HCT116 (cell line): Measurements from ENCODE around the gene CYREN. TPM values are rescaled to one million over a fixed set of nuclear protein-coding genes. Genes with fewer than 3 reads are reported as not detected.

Experiments used
- ATAC-seq: fragments of 200-7000 bp; cut with Tn5 transposase; 2 replicates; pipeline ENCODE4 v1.9.1; 2020; ENCODE audit warnings: mild to moderate bottlenecking, moderate library complexity
- BruUV-seq: library from RNA; stranded (reverse); fragments of 400-500 nt; replicated peaks from 2 replicates; lab custom pipeline; 2021; lab: Mats Ljungman, UMichigan
- CTCF ChIA-PET: fragments of 300-600 bp; sonication (Branson Sonifier 250); formaldehyde crosslinking; loops from one replicate; lab custom pipeline; 2021; ENCODE audit warnings: antibody characterized with exemption; lab: Charles Lee
- POLR2A ChIA-PET: fragments of 300-600, 350-600 bp; sonication (Branson Sonifier 250); formaldehyde crosslinking; loops from one replicate; lab custom pipeline; 2021; ENCODE audit warnings: antibody characterized with exemption; lab: Charles Lee
- RAD21 ChIA-PET, 2 experiments: fragments of 300-600 bp; sonication (Branson Sonifier 250); formaldehyde crosslinking; loops; one replicate each; lab custom pipeline; 2023; ENCODE audit warnings: low total read pairs in 2 of 2; ENCODE audit not compliant: uncharacterized antibody in 2 of 2, unreplicated experiment in 2 of 2, low non-redundant PET in 1 of 2; lab: Charles Lee
- DNase-seq: peaks from one replicate; pipeline ENCODE4 v3.0.0-alpha.2; 2010; ENCODE audit warnings: low read depth, low spot score
- H2AFZ ChIP-seq: fragments of 200-600 bp; shearing (Covaris generic), sonication (generic); 2 replicates; pipeline ENCODE4 v1.6.1; 2017; ENCODE audit warnings: low read depth, mixed run types, mixed read lengths, antibody characterized with exemption, low read length; ENCODE audit not compliant: poor library complexity, severe bottlenecking
- H3K27ac ChIP-seq: 2 replicates; pipeline ENCODE4 v1.5.1; 2012; ENCODE audit warnings: low read depth, low read length
- H3K27me3 ChIP-seq: fragments of 200-600 bp; sonication (generic); 2 replicates; pipeline ENCODE4 v1.6.1; 2016; ENCODE audit warnings: mixed run types, low read length, mixed read lengths; ENCODE audit not compliant: insufficient read depth
- H3K36me3 ChIP-seq, 2 experiments: fragments of 200-500 bp in 1 of 2; fragments of 200-600 bp in 1 of 2; sonication (Bioruptor generic) in 1 of 2; sonication (generic) in 1 of 2; 2 replicates each; pipeline versions ENCODE4 v1.5.1 to v1.6.1; 2014 to 2016; ENCODE audit warnings: low read length in 2 of 2, inconsistent platforms in 1 of 2, mixed read lengths in 1 of 2, mixed run types in 1 of 2; ENCODE audit not compliant: insufficient read depth in 2 of 2, control insufficient read depth in 1 of 2
- H3K4me1 ChIP-seq, 2 experiments: fragments of 200-600 bp in 1 of 2; sonication (generic) in 1 of 2; 2 replicates each; pipeline versions ENCODE4 v1.5.1 to v1.6.1; 2012 to 2017; ENCODE audit warnings: low read length in 2 of 2, inconsistent platforms in 1 of 2, mild to moderate bottlenecking in 1 of 2, mixed read lengths in 1 of 2, mixed run types in 1 of 2, moderate library complexity in 1 of 2; ENCODE audit not compliant: insufficient read depth in 2 of 2, control insufficient read depth in 1 of 2
- H3K4me2 ChIP-seq: fragments of 200-600 bp; sonication (generic); 2 replicates; pipeline ENCODE4 v1.6.1; 2017; ENCODE audit warnings: mixed run types, low read length, mixed read lengths
- H3K4me3 ChIP-seq, 2 experiments: fragments of 200-600 bp in 1 of 2; sonication (generic) in 1 of 2; replicated peaks in 1 of 2; 2 replicates each; pipeline ENCODE4 v1.5.1; 2011 to 2016; ENCODE audit warnings: low read length in 2 of 2, control low read depth in 1 of 2, low read depth in 1 of 2, mild to moderate bottlenecking in 1 of 2, mixed read lengths in 1 of 2, mixed run types in 1 of 2
- H3K79me2 ChIP-seq: fragments of 200-600 bp; sonication (generic); 2 replicates; pipeline ENCODE4 v1.6.1; 2017; ENCODE audit warnings: mild to moderate bottlenecking, mixed run types, low read length, moderate library complexity, mixed read lengths; ENCODE audit not compliant: insufficient read depth
- H3K9ac ChIP-seq: fragments of 200-600 bp; sonication (generic); 2 replicates; pipeline ENCODE4 v1.6.1; 2016; ENCODE audit warnings: low read length, mixed read lengths
- H3K9me2 ChIP-seq: fragments of 200-600 bp; sonication (generic), shearing (Covaris generic); 2 replicates; pipeline ENCODE4 v1.6.1; 2017; ENCODE audit warnings: mixed run types, mild to moderate bottlenecking, moderate library complexity; ENCODE audit not compliant: insufficient read depth
- H3K9me3 ChIP-seq, 2 experiments: fragments of 200-500 bp in 1 of 2; fragments of 200-600 bp in 1 of 2; sonication (Bioruptor generic) in 1 of 2; sonication (generic) in 1 of 2; 2 replicates each; pipeline ENCODE4 v1.6.1; 2014 to 2017; ENCODE audit warnings: low read length in 2 of 2, mixed read lengths in 2 of 2, inconsistent platforms in 1 of 2, low read depth in 1 of 2, mild to moderate bottlenecking in 1 of 2, mixed run types in 1 of 2, moderate library complexity in 1 of 2; ENCODE audit not compliant: control insufficient read depth in 1 of 2, insufficient read depth in 1 of 2
- H4K20me1 ChIP-seq: fragments of 200-600 bp; sonication (generic), shearing (Covaris generic); 2 replicates; pipeline ENCODE4 v1.6.1; 2017; ENCODE audit warnings: mixed run types, mild to moderate bottlenecking, moderate library complexity; ENCODE audit not compliant: insufficient read depth
- CBX3 ChIP-seq: IDR thresholded peaks from 2 replicates; pipeline ENCODE4 v1.6.1; 2012; ENCODE audit warnings: low read depth
- CEBPB ChIP-seq: IDR thresholded peaks from 2 replicates; pipeline ENCODE4 v1.6.1; 2012; ENCODE audit warnings: low read depth
- CTCF ChIP-seq, 3 experiments: fragments of 200-600 bp in 1 of 3; sonication (generic) in 1 of 3; IDR thresholded peaks in 2 of 3; conservative IDR thresholded peaks in 1 of 3; 2 replicates each; pipeline ENCODE4 v1.5.1; 2012 to 2017; ENCODE audit warnings: low read depth in 2 of 3, low read length in 2 of 3, antibody characterized with exemption in 1 of 3, borderline replicate concordance in 1 of 3, control low read depth in 1 of 3, mild to moderate bottlenecking in 1 of 3, mixed read lengths in 1 of 3, mixed run types in 1 of 3, moderate library complexity in 1 of 3; ENCODE audit not compliant: insufficient read depth in 1 of 3
- ELF1 ChIP-seq: IDR thresholded peaks from 2 replicates; pipeline ENCODE4 v1.6.1; 2012; ENCODE audit warnings: low read depth, borderline replicate concordance
- EZH2 ChIP-seq: fragments of 200-600 bp; sonication (generic); IDR thresholded peaks from 2 replicates; pipeline ENCODE4 v1.6.1; 2017; ENCODE audit warnings: antibody characterized with exemption, mixed run types
- EZH2phosphoT487 ChIP-seq: fragments of 200-600 bp; IDR thresholded peaks from 2 replicates; pipeline ENCODE4 v1.6.1; 2018; ENCODE audit warnings: antibody characterized with exemption, borderline replicate concordance
- FOSL1 ChIP-seq: IDR thresholded peaks from 2 replicates; pipeline ENCODE4 v1.6.1; 2012; ENCODE audit warnings: low read depth
- MAX ChIP-seq: IDR thresholded peaks from 2 replicates; pipeline ENCODE4 v1.6.1; 2012
- POLR2A ChIP-seq: IDR thresholded peaks from 2 replicates; pipeline ENCODE4 v1.7.0; 2011; ENCODE audit warnings: borderline replicate concordance; ENCODE audit not compliant: insufficient read depth, insufficient read length; ENCODE audit errors: extremely low read depth
- RAD21 ChIP-seq: IDR thresholded peaks from 2 replicates; pipeline ENCODE4 v1.6.1; 2012; ENCODE audit warnings: low read depth, mild to moderate bottlenecking
- REST ChIP-seq: IDR thresholded peaks from 2 replicates; pipeline ENCODE4 v1.6.1; 2012; ENCODE audit warnings: low read depth
- SIN3A ChIP-seq: IDR thresholded peaks from 2 replicates; pipeline ENCODE4 v1.6.1; 2012; ENCODE audit warnings: low read depth
- SRF ChIP-seq: IDR thresholded peaks from 2 replicates; pipeline ENCODE4 v1.6.1; 2012; ENCODE audit warnings: low read depth
- ZFX ChIP-seq: fragments of 450-650 bp; IDR thresholded peaks from 2 replicates; pipeline ENCODE4 v1.6.1; 2017
- ZNF274 ChIP-seq: fragments of 200-500 bp; sonication (Bioruptor generic); IDR thresholded peaks from 2 replicates; pipeline ENCODE4 v1.6.1; 2014; ENCODE audit warnings: mild to moderate bottlenecking, low read depth, low read length, inconsistent platforms
- intact Hi-C: fragments of 100-400 bp; cut with micrococcal nuclease; formaldehyde crosslinking; loops from 2 replicates; pipeline ENCODE4 v1.10.0; 2022
- total RNA-seq: library from RNA; stranded (reverse); gene quantifications from one replicate; pipeline ENCODE4 v1.2.1, GENCODE V29; 2021; ENCODE audit not compliant: unreplicated experiment

The CYREN gene
- total RNA-seq, 1 experiment from 2014 or later: 54.5 TPM

GRCh38 chr7:135156290-135156689, 14.2 kb downstream of the CYREN start:
- H3K4me2 ChIP-seq: no peak overlapping the region
- no peak overlapping the region for H3K9ac ChIP-seq
- H4K20me1 ChIP-seq: no peaks in the 10 kb centered on the region
- RAD21 ChIA-PET: no interaction called here
- no peak for DNase-seq
- BruUV-seq: no TSS peak
- H3K79me2 ChIP-seq: no peaks in the 10 kb centered on the region
- no peaks in the 10 kb centered on the region for H3K36me3 ChIP-seq
- H3K4me3 ChIP-seq: no peak overlapping the region
- H3K9me3 ChIP-seq: peaks cover 5 to 11% of the 10 kb centered on the region in 2 experiments
- intact Hi-C loops: no loop called here
- no peak overlapping the region for H3K27ac ChIP-seq
- POLR2A ChIA-PET: no interaction called here
- TF ChIP-seq SRF: no peak
- TF ChIP-seq CBX3: peak; percentile 36; the same call in 1 of the 2 replicates
- TF ChIP-seq ZFX: no peak
- TF ChIP-seq RAD21: no peak
- H3K27me3 ChIP-seq: no peaks in the 10 kb centered on the region
- no peak for ATAC-seq
- H2AFZ ChIP-seq: no peak overlapping the region
- CTCF ChIA-PET: no interaction called here
- H3K9me2 ChIP-seq: no peaks in the 10 kb centered on the region
- H3K4me1 ChIP-seq: peaks cover 18 to 22% of the 10 kb centered on the region in 2 experiments

GRCh38 chr7:135154734-135155133, 15.8 kb downstream of the CYREN start:
- Histone ChIP-seq H3K9me3 (peaks cover 5 to 11% of the 10 kb centered on the region in 2 experiments), H3K4me3 (no peak overlapping the region), H3K27me3 (no peaks in the 10 kb centered on the region), H3K79me2 (no peaks in the 10 kb centered on the region), H3K36me3 (no peaks in the 10 kb centered on the region), H3K27ac (no peak overlapping the region), H3K9ac (no peak overlapping the region), H3K9me2 (no peaks in the 10 kb centered on the region), H4K20me1 (no peaks in the 10 kb centered on the region), H2AFZ (no peak overlapping the region), H3K4me2 (no peak overlapping the region), H3K4me1 (peaks cover 5 to 7% of the 10 kb centered on the region in 2 experiments)
- POLR2A ChIA-PET: no interaction called here
- no TSS peak for BruUV-seq
- TF ChIP-seq EZH2phosphoT487: no peak
- no peak for TF ChIP-seq POLR2A
- no peak for TF ChIP-seq REST
- TF ChIP-seq ZNF274: no peak
- TF ChIP-seq EZH2: no peak
- TF ChIP-seq FOSL1: no peak
- TF ChIP-seq SIN3A: no peak
- no peak for TF ChIP-seq SRF
- no peak for TF ChIP-seq RAD21
- TF ChIP-seq CTCF (IDR thresholded peaks at IDR 0.05 in 2 of 3, conservative IDR thresholded peaks at IDR 0.05 in 1 of 3; ENCODE audit: borderline replicate concordance in 1 of 3, insufficient read depth in 1 of 3, low read depth in 2 of 3, low read length in 2 of 3): no peak
- TF ChIP-seq MAX: no peak
- TF ChIP-seq CEBPB: no peak
- TF ChIP-seq ELF1: no peak
- CTCF ChIA-PET: no interaction called here
- RAD21 ChIA-PET: no interaction called here
- intact Hi-C loops: no loop called here
- no peak for ATAC-seq
- no peak for DNase-seq
